Activated T-cell treated with anti-CD3 and anti-CD28 coated beads, Interleukin-2, amount 50 U/mL, for 72 hours (primary cell): Measurements from ENCODE around the gene BLOC1S3. TPM values are rescaled to one million over a fixed set of nuclear protein-coding genes. Genes with fewer than 3 reads are reported as not detected.
A peak's percentile ranks its signal among the peaks of the same experiment; 100 is the strongest.

Source experiments
- ATAC-seq, 2 donors: fragments of 150-1000 bp; cut with Tn5 transposase; replicated peaks in 1 of 2; 2 replicates each; pipeline ENCODE4 v1.10.0; 2021; ENCODE audit warnings: moderate library complexity in 2 of 2, mild to moderate bottlenecking in 1 of 2
- DNase-seq, 2 donors: peaks; one replicate each; pipeline ENCODE4 v3.0.0; 2021 to 2022; ENCODE audit warnings: mixed read lengths in 1 of 2
- H3K27ac Mint-ChIP-seq: one replicate; pipeline ENCODE4 v1.8.0; 2022; ENCODE audit warnings: mild to moderate bottlenecking, moderate library complexity, mixed read lengths
- H3K27me3 Mint-ChIP-seq: one replicate; pipeline ENCODE4 v1.8.0; 2022; ENCODE audit warnings: low read depth, mixed read lengths
- H3K36me3 Mint-ChIP-seq, 2 donors: one replicate each; pipeline ENCODE4 v1.8.0; 2022; ENCODE audit warnings: mixed read lengths in 2 of 2, mild to moderate bottlenecking in 1 of 2; ENCODE audit not compliant: insufficient read depth in 2 of 2
- H3K4me1 Mint-ChIP-seq: one replicate; pipeline ENCODE4 v1.8.0; 2022; ENCODE audit warnings: low read depth, mixed read lengths
- H3K4me3 Mint-ChIP-seq, 2 donors: one replicate each; pipeline ENCODE4 v1.8.0; 2022; ENCODE audit warnings: mild to moderate bottlenecking in 2 of 2, mixed read lengths in 2 of 2, moderate library complexity in 2 of 2
- H3K9me3 Mint-ChIP-seq, 2 donors: one replicate each; pipeline ENCODE4 v1.8.0; 2022; ENCODE audit warnings: mixed read lengths in 2 of 2
- total RNA-seq, 2 donors: library from RNA; stranded (reverse); gene quantifications; one replicate each; pipeline ENCODE4 v1.2.3, GENCODE V29; 2022

The BLOC1S3 gene
- total RNA-seq, 2 donors from 2014 or later, result 16.7 to 17.7 TPM

DNA sequence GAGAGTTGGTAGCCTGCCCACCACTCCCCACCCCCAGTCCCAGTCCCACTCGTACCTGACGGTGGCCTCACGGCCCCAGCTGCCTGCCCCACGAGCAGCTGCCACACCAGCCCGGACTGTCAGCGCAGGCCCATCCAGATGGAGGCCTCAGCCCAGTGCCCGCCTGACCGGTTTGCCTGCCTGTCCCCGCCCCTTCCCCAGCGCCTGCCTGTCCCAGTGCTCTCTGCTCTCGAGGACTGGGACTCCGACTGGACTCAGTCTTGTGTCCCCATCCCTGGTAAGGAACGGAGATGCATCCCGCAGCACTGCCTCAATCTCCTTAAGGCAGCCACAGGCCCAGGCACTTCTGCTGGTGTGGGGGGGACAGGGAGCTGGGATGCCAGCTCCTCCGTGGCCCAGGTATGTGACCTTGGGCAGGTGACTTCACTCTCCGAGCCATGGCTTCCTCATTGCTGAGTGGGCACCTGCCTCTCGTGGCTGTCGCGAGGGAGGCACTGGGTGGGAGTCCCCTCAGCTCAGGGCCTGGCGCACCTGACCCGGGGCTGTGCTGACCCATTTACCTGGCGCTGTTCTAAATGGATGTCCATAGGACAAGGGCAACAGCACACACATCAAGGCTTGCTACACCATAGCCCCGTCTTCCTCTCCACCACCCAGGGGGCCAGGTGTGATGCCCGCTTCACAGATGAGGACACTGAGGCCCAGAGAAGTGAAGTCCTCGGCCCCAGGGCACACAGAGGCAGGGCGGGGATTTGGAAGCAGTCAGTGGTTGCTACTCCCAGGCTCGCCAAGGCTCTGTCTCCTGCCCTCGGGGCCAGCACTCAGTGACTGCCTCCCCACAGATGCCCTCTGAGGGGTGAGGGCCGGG, 17.5 kb upstream of the BLOC1S3 start, which contains the start of gene NKPD1:
NKPD1 (minus strand) TSS at position 113 of the 868 bp plus-strand sequence. CDS start 832 bp downstream, outside the sequence.
- no peaks in the 10 kb centered on the region for H3K9me3 Mint-ChIP-seq
- no peak within 1 kb of the TSS for H3K27ac Mint-ChIP-seq
- DNase-seq (no peak), ATAC-seq (no peak)
- no peaks in the 10 kb centered on the region for H3K36me3 Mint-ChIP-seq
- H3K4me3 Mint-ChIP-seq, result no peak within 1 kb of the TSS
- no peaks in the 10 kb centered on the region for H3K27me3 Mint-ChIP-seq
- H3K4me1 Mint-ChIP-seq, result peaks cover 13% of the 10 kb centered on the region

DNA sequence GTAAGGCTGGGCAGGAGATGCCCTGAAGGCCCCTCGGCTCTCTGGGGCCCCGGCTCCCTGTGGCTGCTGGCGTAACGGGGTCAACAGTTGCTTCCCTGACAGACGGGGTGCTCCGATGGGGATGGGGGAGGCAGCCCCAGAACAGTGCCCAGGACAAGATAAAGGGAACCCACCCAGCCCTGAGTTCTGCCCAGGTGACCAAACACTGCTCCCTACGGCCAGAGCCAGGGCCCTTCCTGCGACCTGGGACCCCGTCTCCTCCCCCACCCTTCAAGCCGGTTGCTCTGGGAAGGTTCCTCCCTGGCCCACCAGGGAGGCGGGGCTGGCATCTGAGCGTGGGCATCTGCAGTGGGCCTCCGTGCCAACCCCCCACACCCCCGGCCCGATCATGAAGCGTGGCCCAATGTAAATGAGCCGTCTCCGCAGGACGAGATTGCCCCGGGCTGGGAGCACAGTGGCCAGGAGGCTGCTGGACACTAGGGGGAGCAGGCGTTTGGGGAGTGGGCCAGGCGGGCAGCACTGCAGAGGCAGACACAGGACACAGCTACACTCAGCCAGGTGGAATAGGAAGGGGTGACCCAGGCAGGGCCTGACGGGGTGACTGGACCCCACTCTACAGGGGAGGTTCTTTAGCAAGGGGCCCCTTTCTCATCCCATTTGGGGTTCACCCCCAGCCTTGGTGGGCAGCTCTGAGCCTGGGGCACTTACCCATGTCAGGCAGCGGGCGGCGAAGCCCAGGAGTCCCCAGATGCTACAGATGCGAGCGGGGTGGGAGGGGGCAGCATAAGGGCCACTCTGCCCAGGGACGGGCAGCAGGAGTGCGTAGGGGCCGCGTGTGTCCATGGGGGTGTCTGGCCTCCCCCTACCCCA, 16.6 kb upstream of the BLOC1S3 start:
- no peaks in the 10 kb centered on the region for H3K36me3 Mint-ChIP-seq
- ATAC-seq (no peak), DNase-seq (no peak)
- H3K27ac Mint-ChIP-seq, result no peak overlapping the region
- H3K4me3 Mint-ChIP-seq, result no peak overlapping the region
- H3K9me3 Mint-ChIP-seq, result no peaks in the 10 kb centered on the region
- H3K4me1 Mint-ChIP-seq, result peaks cover 15% of the 10 kb centered on the region
- H3K27me3 Mint-ChIP-seq, result no peaks in the 10 kb centered on the region

DNA sequence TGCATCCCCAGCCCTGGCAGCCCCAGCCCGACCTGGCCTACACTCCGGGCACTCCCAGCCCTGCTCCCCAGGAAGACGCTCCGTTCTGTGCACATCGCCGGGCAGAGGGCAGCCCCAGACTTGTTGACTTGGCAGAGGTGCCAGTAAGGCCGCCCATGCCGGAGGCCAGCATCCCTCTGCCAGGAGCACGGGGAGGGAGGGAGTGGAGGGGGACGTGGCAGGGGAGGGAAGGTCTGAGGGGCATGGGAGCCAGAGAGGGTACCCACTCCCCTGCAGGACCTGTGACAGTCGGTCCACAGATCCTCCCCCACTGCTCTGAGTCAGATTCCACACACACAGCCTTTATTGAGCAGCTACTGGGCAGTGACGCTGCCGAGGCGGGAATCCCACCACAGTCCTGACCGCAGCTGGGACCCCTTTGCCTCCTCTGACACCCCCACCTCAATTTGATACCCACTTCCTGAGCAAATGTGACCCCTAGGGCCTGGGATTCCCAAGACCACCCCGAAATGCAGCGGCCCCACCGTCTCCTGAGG, 15.9 kb upstream of the BLOC1S3 start:
- Mint-ChIP-seq H3K27ac (no peak overlapping the region), H3K27me3 (no peaks in the 10 kb centered on the region)

DNA sequence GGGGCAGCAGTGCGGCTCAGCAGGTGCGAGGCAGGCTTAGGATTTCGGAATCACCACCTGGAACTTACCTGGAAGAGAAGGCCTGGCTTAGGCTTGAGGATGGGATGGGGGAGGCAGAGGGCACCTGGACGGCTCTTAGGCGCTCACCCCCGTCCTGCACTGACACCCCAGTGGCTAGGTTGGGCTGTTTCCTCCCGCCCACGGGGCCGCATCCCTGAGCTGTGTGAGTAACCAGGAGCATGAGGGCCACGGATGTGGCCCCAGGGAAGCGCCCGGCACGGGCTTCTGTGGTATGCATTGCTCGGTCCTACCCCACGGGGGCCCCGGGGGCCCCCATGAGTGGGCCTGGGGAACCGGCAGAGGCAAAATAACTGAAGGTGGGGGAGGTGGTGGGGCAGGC, 15.4 kb upstream of the BLOC1S3 start:
- no peak for ATAC-seq
- no peak overlapping the region for H3K27ac Mint-ChIP-seq
- H3K9me3 Mint-ChIP-seq, result no peaks in the 10 kb centered on the region
- no peak for DNase-seq
- H3K4me3 Mint-ChIP-seq, result no peak overlapping the region
- H3K4me1 Mint-ChIP-seq, result peaks cover 17% of the 10 kb centered on the region
- no peaks in the 10 kb centered on the region for H3K36me3 Mint-ChIP-seq
- H3K27me3 Mint-ChIP-seq, result no peaks in the 10 kb centered on the region

More for the DNA sequence above, 15.9 kb upstream of the BLOC1S3 start:
- Mint-ChIP-seq H3K36me3 (no peaks in the 10 kb centered on the region), H3K4me3 (no peak overlapping the region), H3K9me3 (no peaks in the 10 kb centered on the region), H3K4me1 (peaks cover 17% of the 10 kb centered on the region)
- ATAC-seq (no peak), DNase-seq (no peak)

DNA sequence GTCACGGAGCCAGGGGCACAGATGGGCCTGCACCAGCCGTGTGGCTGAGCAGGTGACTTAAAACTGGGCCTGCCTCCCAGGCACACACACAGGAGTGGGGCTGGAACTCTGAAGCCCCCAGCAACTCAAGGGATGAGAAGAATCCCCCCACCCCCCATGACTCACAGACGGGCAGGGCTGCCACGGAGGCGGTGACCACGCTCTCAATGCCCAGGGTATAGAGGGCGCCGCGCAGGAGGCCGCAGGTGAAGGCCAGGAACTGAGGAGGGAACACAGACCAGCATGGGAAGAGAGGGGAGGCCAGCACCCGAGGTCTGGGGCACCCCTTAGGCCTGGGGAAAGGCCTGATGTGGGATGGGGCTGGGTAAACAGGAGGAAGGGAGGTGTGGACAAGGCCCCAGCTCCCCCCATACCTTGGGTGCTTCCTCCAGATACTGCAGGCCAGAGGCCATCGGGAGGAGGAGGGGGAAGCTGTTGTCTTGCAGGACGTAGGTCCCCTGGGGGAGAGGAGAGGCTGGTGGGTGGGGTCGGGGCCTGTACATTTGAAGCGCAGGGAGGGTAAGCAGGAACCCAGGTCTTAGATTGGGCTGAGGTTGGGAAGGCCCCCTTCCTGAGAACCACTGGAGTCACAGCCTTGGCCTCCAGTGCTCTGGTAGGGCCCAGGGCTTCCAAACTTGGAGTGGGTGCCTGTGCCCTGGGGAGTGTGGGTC, 14.7 kb upstream of the BLOC1S3 start:
- DNase-seq (no peak), ATAC-seq (no peak)
- no peaks in the 10 kb centered on the region for H3K9me3 Mint-ChIP-seq
- H3K27me3 Mint-ChIP-seq, result no peaks in the 10 kb centered on the region
- peaks cover 17% of the 10 kb centered on the region for H3K4me1 Mint-ChIP-seq
- no peaks in the 10 kb centered on the region for H3K36me3 Mint-ChIP-seq
- peak overlapping the region; percentile 38 for H3K27ac Mint-ChIP-seq
- peak overlapping the region; percentile 43 to 54 for H3K4me3 Mint-ChIP-seq

DNA sequence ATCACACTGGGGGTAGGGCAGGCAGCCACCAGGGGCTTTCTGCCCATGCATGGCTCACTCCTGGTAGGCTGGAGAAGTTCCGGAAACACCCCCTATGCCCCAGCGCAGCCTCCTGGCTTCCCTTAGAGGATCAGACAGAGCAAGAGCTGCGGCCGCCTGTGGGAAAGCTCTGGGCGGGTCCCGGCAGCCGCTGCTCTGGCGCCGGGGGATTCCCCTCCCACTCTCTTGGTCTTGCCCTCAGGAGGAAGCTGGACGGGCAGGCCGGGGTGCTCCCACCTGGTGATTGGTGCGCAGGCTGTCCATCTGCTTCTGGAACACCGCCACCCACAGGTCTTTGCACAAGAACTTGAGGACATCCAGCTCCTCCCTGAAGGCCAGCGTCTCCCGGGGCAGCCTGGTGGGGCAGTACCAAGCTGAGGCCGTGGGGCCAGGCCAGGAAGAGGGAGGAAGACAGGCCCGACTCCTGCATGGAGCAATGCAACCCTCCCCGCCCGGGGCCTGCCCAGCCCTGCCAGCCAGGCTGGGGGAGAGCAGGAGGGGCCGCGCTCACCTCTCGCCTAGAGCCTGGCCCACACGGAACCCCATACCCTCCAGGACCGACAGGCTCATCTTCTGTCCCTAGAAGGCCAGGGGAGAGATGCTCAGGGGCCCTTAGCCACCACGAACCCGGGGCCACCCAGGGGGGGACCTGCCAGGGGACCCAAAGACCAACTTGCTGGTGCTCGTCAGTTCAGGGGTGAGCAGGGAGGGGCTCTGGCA, 13.8 kb upstream of the BLOC1S3 start:
- no peaks in the 10 kb centered on the region for H3K27me3 Mint-ChIP-seq
- no peak overlapping the region for H3K27ac Mint-ChIP-seq
- H3K4me3 Mint-ChIP-seq, result peak overlapping the region; percentile 44 to 54
- H3K4me1 Mint-ChIP-seq, result peaks cover 17% of the 10 kb centered on the region
- H3K36me3 Mint-ChIP-seq, result no peaks in the 10 kb centered on the region
- DNase-seq (peak; percentile 76 to 77), ATAC-seq (peak; percentile 89 to 91)
- no peaks in the 10 kb centered on the region for H3K9me3 Mint-ChIP-seq

DNA sequence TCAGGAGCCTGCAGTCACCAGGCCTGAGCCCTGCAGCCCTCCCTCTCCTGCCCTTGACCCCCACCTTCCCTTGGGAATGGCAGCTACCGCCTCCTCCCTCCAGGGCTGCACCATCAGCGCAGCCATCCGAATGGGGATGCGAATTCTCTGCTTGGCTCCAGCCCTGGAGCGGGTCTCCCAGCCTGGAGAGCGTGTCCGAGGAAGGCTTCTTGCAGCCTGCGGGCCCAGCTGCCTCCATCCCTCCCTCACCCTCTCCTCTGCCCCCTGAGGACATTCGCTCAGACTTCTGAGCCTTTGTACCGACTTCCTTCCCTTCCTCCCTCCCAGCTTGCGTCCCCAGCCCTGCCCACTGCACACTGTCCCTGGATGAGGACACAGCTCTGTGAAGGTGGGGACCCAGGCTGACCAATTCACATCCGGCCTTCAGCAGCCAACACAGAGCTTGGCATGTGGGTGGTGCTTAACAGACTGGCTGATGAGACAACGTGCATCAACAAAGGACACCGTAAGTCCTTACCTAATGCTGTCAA, 11.8 kb upstream of the BLOC1S3 start:
- Mint-ChIP-seq H3K27ac (no peak overlapping the region), H3K4me3 (no peak overlapping the region), H3K9me3 (no peaks in the 10 kb centered on the region), H3K4me1 (peaks cover 31% of the 10 kb centered on the region), H3K27me3 (no peaks in the 10 kb centered on the region), H3K36me3 (no peaks in the 10 kb centered on the region)
- no peak for DNase-seq
- no peak for ATAC-seq

DNA sequence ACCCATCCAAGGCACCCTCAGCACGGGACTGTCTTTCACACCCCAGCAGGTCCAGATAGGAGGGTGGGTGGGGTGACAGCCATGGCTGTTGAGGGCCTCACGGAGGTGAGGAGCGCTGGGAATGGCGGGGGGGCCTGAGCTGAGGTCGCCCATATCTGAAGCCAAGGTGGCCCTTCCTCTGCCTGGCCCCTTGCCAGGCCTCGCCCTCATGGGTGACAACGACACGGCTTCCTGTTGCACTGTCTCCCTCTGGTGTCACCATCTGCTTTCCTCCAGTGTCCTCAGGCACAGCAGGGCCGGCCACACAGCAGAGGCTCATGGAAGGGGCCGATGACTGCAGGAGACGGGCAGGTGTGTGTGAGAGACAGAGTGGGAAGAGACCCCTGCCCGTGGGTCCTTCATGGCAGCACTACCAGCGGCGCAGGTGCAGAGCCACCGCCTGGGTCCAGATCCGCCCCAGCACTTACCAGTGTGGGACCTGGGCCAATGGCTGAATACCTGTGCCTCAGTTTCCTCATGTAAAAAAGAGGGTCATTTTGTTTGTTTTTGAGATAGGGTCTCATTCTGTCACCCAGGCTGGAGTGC, 9.7 kb upstream of the BLOC1S3 start:
- no peak for ATAC-seq
- Mint-ChIP-seq H3K4me1 (peaks cover 42% of the 10 kb centered on the region), H3K4me3 (no peak overlapping the region), H3K36me3 (no peaks in the 10 kb centered on the region), H3K27me3 (no peaks in the 10 kb centered on the region), H3K27ac (no peak overlapping the region), H3K9me3 (no peaks in the 10 kb centered on the region)
- no peak for DNase-seq

DNA sequence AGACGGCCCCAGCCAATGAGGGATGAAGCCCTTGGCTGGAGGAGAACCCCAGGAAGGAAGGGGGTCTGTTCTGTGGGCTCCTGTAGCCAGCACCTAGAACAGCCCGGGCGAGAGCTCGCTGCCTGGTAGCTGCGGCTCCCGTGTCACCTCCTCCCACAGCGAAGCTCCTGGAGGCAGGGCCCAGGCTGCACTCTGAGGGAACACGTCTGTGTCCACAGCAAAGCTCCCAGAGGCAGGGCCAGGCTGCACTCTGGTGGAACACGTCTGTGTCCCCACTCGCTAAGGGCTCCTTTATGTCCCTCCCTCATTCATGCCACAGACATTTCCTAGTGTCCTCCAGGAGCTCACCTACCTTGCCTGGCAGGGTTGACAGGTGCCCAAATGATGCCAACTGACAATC, 9.0 kb upstream of the BLOC1S3 start:
- ATAC-seq (no peak), DNase-seq (no peak)
- Mint-ChIP-seq H3K27me3 (no peaks in the 10 kb centered on the region), H3K9me3 (no peaks in the 10 kb centered on the region), H3K4me1 (peaks cover 38% of the 10 kb centered on the region), H3K4me3 (no peak overlapping the region), H3K36me3 (no peaks in the 10 kb centered on the region), H3K27ac (no peak overlapping the region)

DNA sequence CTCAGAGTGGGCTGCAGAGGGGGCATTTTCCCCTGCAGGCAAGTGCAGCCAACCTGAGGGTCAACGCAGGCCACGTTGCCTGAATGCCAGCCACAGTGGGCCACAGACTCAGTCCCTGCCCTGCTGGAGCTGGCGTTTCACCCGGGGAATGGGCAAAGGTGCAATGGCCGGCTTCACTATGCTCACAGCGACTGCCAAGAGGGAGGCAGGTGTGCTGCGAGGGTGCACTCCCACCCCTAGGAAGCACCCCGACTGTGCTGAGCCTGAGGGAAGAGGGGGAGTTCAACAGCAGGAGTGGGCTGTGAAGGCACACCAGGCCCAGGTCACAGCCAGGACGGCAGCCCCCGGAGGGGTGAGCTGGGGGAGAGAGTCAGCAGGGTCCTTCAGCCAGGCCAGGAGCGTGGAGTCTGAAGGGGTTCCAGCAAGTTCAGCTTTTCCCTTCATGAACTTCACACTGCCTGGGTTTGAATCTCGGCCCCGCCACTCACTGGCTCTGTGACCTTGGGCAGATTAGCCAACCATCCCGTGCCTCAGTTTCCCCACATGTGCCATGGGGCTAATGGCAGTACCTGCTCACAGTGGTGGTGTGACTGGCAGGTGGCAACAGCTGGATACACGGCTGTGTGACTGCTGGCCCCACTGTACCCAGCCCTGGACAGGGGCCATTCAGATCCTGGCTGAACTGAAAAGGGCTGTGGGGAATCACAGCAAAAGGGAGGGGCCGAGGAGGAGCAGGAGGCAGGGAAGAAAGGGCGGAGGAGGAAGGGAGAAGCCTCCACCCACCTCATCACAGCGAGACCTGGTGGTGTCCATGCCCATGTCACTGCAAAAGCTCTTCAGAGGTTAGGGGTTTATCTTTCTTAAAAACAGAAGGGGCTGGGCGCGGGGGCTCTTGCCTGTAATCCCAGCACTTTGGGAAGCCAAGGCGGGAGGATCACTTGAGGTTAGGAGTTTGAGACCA, 8.2 kb upstream of the BLOC1S3 start:
- no peaks in the 10 kb centered on the region for H3K9me3 Mint-ChIP-seq
- peaks cover 41% of the 10 kb centered on the region for H3K4me1 Mint-ChIP-seq
- H3K36me3 Mint-ChIP-seq, result no peaks in the 10 kb centered on the region
- H3K27ac Mint-ChIP-seq, result peak overlapping the region; percentile 99
- ATAC-seq, result no peak
- H3K27me3 Mint-ChIP-seq, result no peaks in the 10 kb centered on the region
- H3K4me3 Mint-ChIP-seq, result peak overlapping the region; percentile 89 to 90
- no peak for DNase-seq

DNA sequence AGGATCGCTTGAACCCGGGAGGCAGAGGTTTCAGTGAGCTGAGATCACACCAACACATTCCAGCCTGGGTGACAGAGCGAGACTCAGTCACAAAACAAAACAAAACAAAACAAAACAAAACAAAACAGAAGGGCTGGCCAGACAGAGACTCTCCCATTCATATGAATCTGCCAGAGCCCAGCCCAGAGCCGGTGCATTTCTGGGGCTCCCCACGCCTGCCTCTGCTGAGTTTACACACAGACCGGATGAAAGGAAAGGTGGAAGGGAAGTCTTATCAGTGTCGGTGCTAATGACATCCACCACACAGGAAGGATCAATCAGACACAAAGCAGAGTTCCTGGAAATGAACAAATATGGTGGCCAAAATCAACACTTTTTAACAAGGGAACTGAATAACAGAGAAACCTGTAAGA, 7.4 kb upstream of the BLOC1S3 start:
- H3K4me1 Mint-ChIP-seq, result peaks cover 45% of the 10 kb centered on the region
- no peaks in the 10 kb centered on the region for H3K27me3 Mint-ChIP-seq
- ATAC-seq (peak; percentile 71 to 87), DNase-seq (peak; percentile 47 to 59)
- peak overlapping the region; percentile 89 to 90 for H3K4me3 Mint-ChIP-seq
- H3K9me3 Mint-ChIP-seq, result no peaks in the 10 kb centered on the region
- H3K36me3 Mint-ChIP-seq, result no peaks in the 10 kb centered on the region
- peak overlapping the region; percentile 99 for H3K27ac Mint-ChIP-seq
